ENCODE measurements around the gene OR2T34. TPM values are rescaled to one million over a fixed set of nuclear protein-coding genes. Genes with fewer than 3 reads are reported as not detected.
"Not testable (repeated sequence)": the region's sequence is repeated elsewhere in the genome, so short reads cannot be mapped to it uniquely, and the experiment has no call there.

The OR2T34 gene
- not detected in 2 replicates for polyA plus RNA-seq (2011; rRNA removed)
- not detected in 2 replicates for polyA minus RNA-seq (2011; rRNA and poly(A)+ RNA removed)

GRCh38 chr1:248574657-248575056, at the start of gene OR2T34:
Gene OR2T34, minus strand, starts transcription at chr1:248574757. Its CDS starts 0 bp downstream, at chr1:248574757.
- H3K4me3 ChIP-seq (ENCODE audit: low read depth, low read length); DNase-seq (ENCODE audit: low read depth); H3K27me3 ChIP-seq (ENCODE audit: control insufficient read depth, insufficient read depth, low read length); POLR2A ChIA-PET; CTCF ChIA-PET; H3K36me3 ChIP-seq (ENCODE audit: control insufficient read depth, insufficient read depth, low read length): not testable (repeated sequence)

- no peaks in the 10 kb centered on the region for H3K27me3 ChIP-seq (ENCODE audit: control insufficient read depth, insufficient read depth, low read length)
- TF ChIP-seq CTCF (IDR thresholded peaks at IDR 0.05; ENCODE audit: insufficient read depth, low read depth, low read length), result peak; percentile 55
- DNase-seq (ENCODE audit: low read depth), result no peak
- ChIA-PET POLR2A (no interaction called here), CTCF (interaction anchor here (0.6 to 6.3 kb wide), 4 partner anchors 8 to 1117 kb away, joined by 3 to 39 read pairs (median 4); no protein-coding TSS in a partner anchor)
- H3K4me3 ChIP-seq (ENCODE audit: low read depth, low read length), result no peak overlapping the region
- H3K36me3 ChIP-seq (ENCODE audit: control insufficient read depth, insufficient read depth, low read length), result no peaks in the 10 kb centered on the region
These were observed 48.0 kb upstream of the OR2T34 start for GRCh38 chr1:248622570-248623001.

- H3K27me3 ChIP-seq (ENCODE audit: control insufficient read depth, insufficient read depth, low read length), result no peaks in the 10 kb centered on the region
These were observed 47.2 kb upstream of the OR2T34 start for GRCh38 chr1:248621770-248622169.

GRCh38 chr1:248618878-248619277, 44.3 kb upstream of the OR2T34 start:
- DNase-seq (ENCODE audit: low read depth), result no peak
- no peaks in the 10 kb centered on the region for H3K27me3 ChIP-seq (ENCODE audit: control insufficient read depth, insufficient read depth, low read length)
- POLR2A ChIA-PET, result no interaction called here
- no peaks in the 10 kb centered on the region for H3K36me3 ChIP-seq (ENCODE audit: control insufficient read depth, insufficient read depth, low read length)
- CTCF ChIA-PET, result interaction anchor here (1.1 to 6.3 kb wide), 3 partner anchors 9 to 308 kb away, joined by 4 to 39 read pairs (median 4); no protein-coding TSS in a partner anchor
- peak; percentile 73 for TF ChIP-seq CTCF (IDR thresholded peaks at IDR 0.05; ENCODE audit: insufficient read depth, low read depth, low read length)
- no peak overlapping the region for H3K4me3 ChIP-seq (ENCODE audit: low read depth, low read length)

More at GRCh38 chr1:248621770-248622169, 47.2 kb upstream of the OR2T34 start:
- ChIA-PET POLR2A (no interaction called here), CTCF (interaction anchor here (6.3 kb wide), 1 partner anchor 184 kb away, joined by 39 read pairs; no protein-coding TSS in a partner anchor)
- no peak for TF ChIP-seq CTCF (IDR thresholded peaks at IDR 0.05; ENCODE audit: insufficient read depth, low read depth, low read length)
- no peak for DNase-seq (ENCODE audit: low read depth)
- H3K36me3 ChIP-seq (ENCODE audit: control insufficient read depth, insufficient read depth, low read length), result no peaks in the 10 kb centered on the region
- H3K4me3 ChIP-seq (ENCODE audit: low read depth, low read length), result no peak overlapping the region

GRCh38 chr1:248618119-248618518, 43.6 kb upstream of the OR2T34 start:
- no peaks in the 10 kb centered on the region for H3K27me3 ChIP-seq (ENCODE audit: control insufficient read depth, insufficient read depth, low read length)
- POLR2A ChIA-PET, result no interaction called here
- no peak for TF ChIP-seq CTCF (IDR thresholded peaks at IDR 0.05; ENCODE audit: insufficient read depth, low read depth, low read length)
- no peak overlapping the region for H3K4me3 ChIP-seq (ENCODE audit: low read depth, low read length)
- DNase-seq (ENCODE audit: low read depth), result no peak
- CTCF ChIA-PET, result interaction anchor here (6.3 kb wide), 1 partner anchor 188 kb away, joined by 39 read pairs; no protein-coding TSS in a partner anchor
- no peaks in the 10 kb centered on the region for H3K36me3 ChIP-seq (ENCODE audit: control insufficient read depth, insufficient read depth, low read length)

GRCh38 chr1:248613742-248614141, 39.2 kb upstream of the OR2T34 start:
- POLR2A ChIA-PET, result no interaction called here
- CTCF ChIA-PET, result interaction anchor here (1.1 kb wide), 1 partner anchor 9 kb away, joined by 3 read pairs; no protein-coding TSS in a partner anchor
- TF ChIP-seq CTCF (IDR thresholded peaks at IDR 0.05; ENCODE audit: insufficient read depth, low read depth, low read length), result no peak
- no peak for DNase-seq (ENCODE audit: low read depth)
- Histone ChIP-seq H3K36me3 (ENCODE audit: control insufficient read depth, insufficient read depth, low read length) (no peaks in the 10 kb centered on the region), H3K4me3 (ENCODE audit: low read depth, low read length) (no peak overlapping the region), H3K27me3 (ENCODE audit: control insufficient read depth, insufficient read depth, low read length) (no peaks in the 10 kb centered on the region)

Measured in BJ (cell line).